NCI-H748 treated with DMSO at 0.1 percent for 48 hours (cell line): ENCODE results near the gene TAF11L3.
"Not testable (repeated sequence)": the region's sequence is repeated elsewhere in the genome, so short reads cannot be mapped to it uniquely, and the experiment has no call there.

Experiments
- DNase-seq: peaks from one replicate; lab custom pipeline; 2025; lab: John Stamatoyannopoulos, UW

Gene TAF11L3

GRCh38 chr5:17518067-17518466, at the start of gene TAF11L3:
TAF11L3 (plus strand) TSS chr5:17518367.
- DNase-seq, result not testable (repeated sequence)

- DNase-seq, result no peak
Measured at GRCh38 chr5:17470064-17470463, 48.1 kb upstream of the TAF11L3 start.

GRCh38 chr5:17475064-17475463, 43.1 kb upstream of the TAF11L3 start:
- not testable (repeated sequence) for DNase-seq

- DNase-seq, result no peak
Measured at GRCh38 chr5:17477043-17477442, 41.1 kb upstream of the TAF11L3 start.

GRCh38 chr5:17477573-17478265, 40.4 kb upstream of the TAF11L3 start:
- no peak for DNase-seq

GRCh38 chr5:17481378-17481777, 36.8 kb upstream of the TAF11L3 start:
- no peak for DNase-seq

GRCh38 chr5:17482790-17483189, 35.4 kb upstream of the TAF11L3 start:
- no peak for DNase-seq

GRCh38 chr5:17486464-17487173, 31.5 kb upstream of the TAF11L3 start:
- DNase-seq, result not testable (repeated sequence)

GRCh38 chr5:17487174-17487512, 31.0 kb upstream of the TAF11L3 start:
- no peak for DNase-seq

GRCh38 chr5:17491257-17491656, 26.9 kb upstream of the TAF11L3 start:
- not testable (repeated sequence) for DNase-seq

- DNase-seq, result no peak
Measured at GRCh38 chr5:17492770-17493169, 25.4 kb upstream of the TAF11L3 start.

GRCh38 chr5:17497446-17497845, 20.7 kb upstream of the TAF11L3 start:
- DNase-seq, result no peak

- DNase-seq, result not testable (repeated sequence)
Measured at GRCh38 chr5:17497931-17498330, 20.2 kb upstream of the TAF11L3 start, which contains the start of gene TAF11L2. TAF11L2 (plus strand) TSS chr5:17498231.

GRCh38 chr5:17511775-17512325, 6.3 kb upstream of the TAF11L3 start:
- no peak for DNase-seq

- DNase-seq, result not testable (repeated sequence)
Measured at GRCh38 chr5:17517526-17517925, 641 bp upstream of the TAF11L3 start.

GRCh38 chr5:17519508-17519907, 1.3 kb downstream of the TAF11L3 start:
- DNase-seq, result not testable (repeated sequence)

- DNase-seq, result not testable (repeated sequence)
Measured at GRCh38 chr5:17521501-17521900, 3.3 kb downstream of the TAF11L3 start, which contains the start of gene TAF11L4. TAF11L4 (plus strand) TSS chr5:17521801.

GRCh38 chr5:17524935-17525334, 6.8 kb downstream of the TAF11L3 start, which contains the start of gene TAF11L5:
TAF11L5 (plus strand) TSS chr5:17525235.
- DNase-seq, result not testable (repeated sequence)

GRCh38 chr5:17526504-17526903, 8.3 kb downstream of the TAF11L3 start:
- not testable (repeated sequence) for DNase-seq

GRCh38 chr5:17528369-17528768, 10.2 kb downstream of the TAF11L3 start, which contains the start of gene TAF11L6:
TAF11L6 (plus strand) TSS chr5:17528669.
- not testable (repeated sequence) for DNase-seq
